GM23248 (cell line): Measurements from ENCODE around the gene LPP. TPM values are rescaled to one million over a fixed set of nuclear protein-coding genes. Genes with fewer than 3 reads are reported as not detected.

Experiments
- DNase-seq: peaks from one replicate; pipeline ENCODE4 v3.0.0-alpha.2; 2015
- H2AFZ ChIP-seq: fragments of 200-600 bp; sonication (generic); 2 replicates; pipeline ENCODE4 v1.6.1; 2016; ENCODE audit warnings: antibody characterized with exemption
- H3F3A ChIP-seq: fragments of 200-600 bp; sonication (generic); 2 replicates; pipeline ENCODE4 v1.6.1; 2016; ENCODE audit warnings: mild to moderate bottlenecking, antibody characterized with exemption, mixed run types; ENCODE audit not compliant: insufficient read depth
- H3K27ac ChIP-seq: fragments of 200-600 bp; sonication (generic); 2 replicates; pipeline ENCODE4 v1.5.1; 2016; ENCODE audit warnings: mild to moderate bottlenecking
- H3K27me3 ChIP-seq: fragments of 200-600 bp; sonication (generic); replicated peaks from 2 replicates; pipeline ENCODE4 v1.6.1; 2016; ENCODE audit warnings: mild to moderate bottlenecking; ENCODE audit not compliant: insufficient read depth
- H3K36me3 ChIP-seq: fragments of 200-600 bp; sonication (generic); 2 replicates; pipeline ENCODE4 v1.6.1; 2016; ENCODE audit warnings: low read depth, mild to moderate bottlenecking
- H3K4me1 ChIP-seq: fragments of 200-600 bp; sonication (generic); 2 replicates; pipeline ENCODE4 v1.6.1; 2016; ENCODE audit warnings: mild to moderate bottlenecking; ENCODE audit not compliant: insufficient read depth
- H3K4me2 ChIP-seq: fragments of 200-600 bp; sonication (generic); one replicate; pipeline ENCODE4 v1.6.1; 2016; ENCODE audit warnings: mild to moderate bottlenecking; ENCODE audit not compliant: unreplicated experiment
- H3K4me3 ChIP-seq: fragments of 200-600 bp; sonication (generic); 2 replicates; pipeline ENCODE4 v1.5.1; 2016; ENCODE audit warnings: mild to moderate bottlenecking
- H3K79me2 ChIP-seq: fragments of 200-600 bp; sonication (generic); 2 replicates; pipeline ENCODE4 v1.6.1; 2016; ENCODE audit warnings: mild to moderate bottlenecking; ENCODE audit not compliant: insufficient read depth
- H3K9ac ChIP-seq: fragments of 200-600 bp; sonication (generic); 2 replicates; pipeline ENCODE4 v1.6.1; 2016; ENCODE audit warnings: mild to moderate bottlenecking
- H3K9me2 ChIP-seq: fragments of 200-600 bp; sonication (generic); 2 replicates; pipeline ENCODE4 v1.6.1; 2016; ENCODE audit warnings: mixed run types, mild to moderate bottlenecking, moderate library complexity; ENCODE audit not compliant: insufficient read depth
- H3K9me3 ChIP-seq: fragments of 200-600 bp; sonication (generic); one replicate; pipeline ENCODE4 v1.6.1; 2017; ENCODE audit warnings: low read depth
- H4K20me1 ChIP-seq: fragments of 200-600 bp; sonication (generic); 2 replicates; pipeline ENCODE4 v1.6.0; 2016; ENCODE audit not compliant: insufficient read depth
- EZH2 ChIP-seq: fragments of 200-600 bp; sonication (generic); IDR thresholded peaks from 2 replicates; pipeline ENCODE4 v1.6.1; 2018; ENCODE audit warnings: antibody characterized with exemption, mild to moderate bottlenecking; ENCODE audit not compliant: insufficient read depth, poor library complexity, severe bottlenecking
- EZH2phosphoT487 ChIP-seq: fragments of 200-600 bp; sonication (generic); IDR thresholded peaks from 2 replicates; pipeline ENCODE4 v1.6.1; 2018; ENCODE audit warnings: antibody characterized with exemption, moderate library complexity, mild to moderate bottlenecking, low read depth; ENCODE audit not compliant: insufficient read depth
- WGBS, 2 experiments: methylation state at CpG; one replicate each; pipeline ENCODE4 v1.1.6; 2015 to 2017; ENCODE audit warnings: low lambda C conversion rate in 2 of 2, low coverage in 1 of 2; ENCODE audit errors: missing lambda C conversion rate in 2 of 2; 5-methylcytosine and 5-hydroxymethylcytosine counted together
- in situ Hi-C: fragments of 300-500 bp; cut with MboI; formaldehyde crosslinking; loops from 2 replicates; pipeline ENCODE4 v1.15.0; 2020
- polyA plus RNA-seq: library from polyadenylated mRNA; unstranded; fragments of >200 nt; fragmentation: Nextera tagmentation; extraction: Ambion mirVana; gene quantifications from 2 replicates; pipeline ENCODE4 v1.2.1, GENCODE V29; 2016
- total RNA-seq: library from RNA; depleted of rRNA; stranded (reverse); fragments of >200 nt; shearing (Covaris generic); gene quantifications from 2 replicates; pipeline ENCODE4 v1.2.3, GENCODE V29; 2014

Gene LPP
- total and polyA plus RNA-seq, 2 experiments from 2014 or later, result 42.8 to 61.7 TPM

DNA sequence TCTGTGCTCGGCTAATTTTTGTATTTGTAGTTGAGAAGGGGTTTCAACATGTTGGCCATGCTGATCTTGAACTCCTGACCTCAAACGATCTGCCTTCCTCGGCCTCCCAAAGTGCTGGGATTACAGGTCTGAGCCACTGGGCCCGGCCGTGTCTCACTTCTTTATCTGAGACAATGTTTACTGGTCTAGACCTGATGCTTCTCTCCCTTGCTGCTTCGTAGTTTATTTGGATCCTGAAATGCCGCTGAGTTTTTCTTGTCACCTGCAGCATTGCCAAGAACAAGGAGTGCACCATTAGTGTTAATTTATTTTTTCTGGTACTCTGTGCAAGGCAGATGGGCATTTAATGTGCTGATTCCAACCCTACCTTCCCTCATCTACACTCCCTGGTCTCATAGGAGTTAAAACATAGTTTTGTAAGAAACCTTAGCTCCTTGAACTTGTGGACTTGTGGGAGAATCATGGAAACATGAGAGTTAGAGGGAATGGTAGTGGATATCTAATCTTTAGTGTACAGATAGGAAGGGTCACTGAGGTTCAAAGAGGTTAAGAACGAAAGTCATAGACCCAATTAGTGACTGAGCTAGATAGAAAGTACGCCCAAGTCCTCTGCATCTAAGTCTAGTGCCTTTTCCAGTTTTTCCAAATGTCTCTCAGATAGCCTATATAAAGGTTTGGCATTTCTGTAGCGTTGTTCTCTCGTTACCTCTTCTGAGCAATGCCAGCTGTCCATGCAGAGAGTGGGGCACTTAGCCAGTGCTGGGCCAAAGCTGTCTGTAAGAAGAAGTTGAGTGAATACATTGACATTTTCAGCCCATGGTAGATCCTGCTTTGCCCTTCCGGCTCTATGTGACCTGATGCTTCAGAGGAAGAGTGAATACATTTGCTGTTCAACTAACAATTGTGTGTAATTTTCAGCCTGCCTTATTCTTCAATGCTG, 244.1 kb downstream of the LPP start:
- no peaks in the 10 kb centered on the region for H4K20me1 ChIP-seq
- TF ChIP-seq EZH2, result no peak
- TF ChIP-seq EZH2phosphoT487, result no peak
- no peak overlapping the region for H3K4me2 ChIP-seq

GRCh38 chr3:188400494-188401243, 246.7 kb downstream of the LPP start:
- DNase-seq, result no peak
- TF ChIP-seq EZH2phosphoT487 (no peak), EZH2 (no peak)
- Histone ChIP-seq H3F3A (no peaks in the 10 kb centered on the region), H3K27ac (no peak overlapping the region), H3K4me2 (no peak overlapping the region), H4K20me1 (no peaks in the 10 kb centered on the region), H3K4me1 (no peaks in the 10 kb centered on the region), H3K36me3 (no peaks in the 10 kb centered on the region), H3K9me3 (no peaks in the 10 kb centered on the region), H3K4me3 (no peak overlapping the region), H3K27me3 (no peaks in the 10 kb centered on the region), H2AFZ (no peak overlapping the region), H3K9me2 (no peaks in the 10 kb centered on the region), H3K9ac (no peak overlapping the region), H3K79me2 (peaks cover 81% of the 10 kb centered on the region)
- WGBS, 2 experiments, result 50% methylated on average over 2 of the region's 2 CpGs
- in situ Hi-C loops, result no loop called here

More for the DNA sequence above, 244.1 kb downstream of the LPP start:
- Histone ChIP-seq H3K4me1 (no peaks in the 10 kb centered on the region), H2AFZ (no peak overlapping the region), H3K9ac (no peak overlapping the region), H3K27ac (no peak overlapping the region), H3K79me2 (peaks cover 88% of the 10 kb centered on the region), H3K9me3 (no peaks in the 10 kb centered on the region), H3K4me3 (no peak overlapping the region), H3K36me3 (no peaks in the 10 kb centered on the region), H3F3A (no peaks in the 10 kb centered on the region), H3K9me2 (no peaks in the 10 kb centered on the region), H3K27me3 (no peaks in the 10 kb centered on the region)
- in situ Hi-C loops, result no loop called here
- DNase-seq, result no peak
- WGBS, 2 experiments, result 97 to 99% methylated on average over 12 of the region's 12 CpGs

DNA sequence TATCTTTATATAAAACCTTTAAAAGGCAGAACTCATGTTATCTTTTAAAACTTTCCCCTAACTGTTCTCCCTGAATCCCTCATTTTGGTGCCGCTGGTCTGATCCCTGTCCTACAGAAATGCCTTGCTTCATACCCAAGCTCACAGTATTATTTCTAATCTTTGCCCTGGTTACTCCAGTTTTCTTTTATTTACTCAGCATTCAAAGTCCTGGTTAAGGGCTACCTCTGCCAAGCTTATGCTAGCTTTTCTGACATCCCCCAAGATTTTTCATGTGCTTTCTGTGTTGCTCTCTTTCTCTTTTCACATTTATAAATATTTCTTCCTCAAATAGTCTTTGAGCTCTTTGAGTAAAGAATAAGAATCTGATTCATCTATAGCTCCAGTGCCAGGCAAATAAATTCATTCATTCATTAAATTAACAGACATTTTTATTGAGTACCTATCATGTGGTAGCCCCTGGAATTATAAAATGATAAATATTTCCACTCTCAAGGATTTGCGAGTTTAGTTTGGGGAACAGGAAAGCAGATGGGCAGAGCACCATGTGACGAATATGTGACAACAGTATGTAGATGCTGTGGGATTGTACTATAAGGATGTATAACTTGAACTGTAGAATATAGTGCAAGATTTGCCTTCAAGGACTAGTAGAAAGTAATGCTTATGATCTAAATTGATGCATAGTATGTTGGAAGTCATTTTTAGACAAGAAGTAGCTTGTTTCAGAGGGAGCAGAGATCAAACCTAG, 247.5 kb downstream of the LPP start:
- Histone ChIP-seq H3K27me3 (no peaks in the 10 kb centered on the region), H3K9me2 (no peaks in the 10 kb centered on the region), H3K9ac (no peak overlapping the region), H4K20me1 (no peaks in the 10 kb centered on the region), H3K27ac (no peak overlapping the region), H3K4me2 (no peak overlapping the region), H3K4me1 (no peaks in the 10 kb centered on the region), H3K9me3 (no peaks in the 10 kb centered on the region), H3K79me2 (peaks cover 81% of the 10 kb centered on the region), H3K4me3 (no peak overlapping the region), H3F3A (no peaks in the 10 kb centered on the region), H2AFZ (no peak overlapping the region), H3K36me3 (0 out of 2 replicates have a peak, but pooled peaks cover 4% of the 10 kb centered on the region)
- no peak for DNase-seq
- WGBS, 2 experiments, result 66 to 67% methylated on average over 3 of the region's 3 CpGs
- TF ChIP-seq EZH2 (no peak), EZH2phosphoT487 (no peak)
- in situ Hi-C loops, result no loop called here

DNA sequence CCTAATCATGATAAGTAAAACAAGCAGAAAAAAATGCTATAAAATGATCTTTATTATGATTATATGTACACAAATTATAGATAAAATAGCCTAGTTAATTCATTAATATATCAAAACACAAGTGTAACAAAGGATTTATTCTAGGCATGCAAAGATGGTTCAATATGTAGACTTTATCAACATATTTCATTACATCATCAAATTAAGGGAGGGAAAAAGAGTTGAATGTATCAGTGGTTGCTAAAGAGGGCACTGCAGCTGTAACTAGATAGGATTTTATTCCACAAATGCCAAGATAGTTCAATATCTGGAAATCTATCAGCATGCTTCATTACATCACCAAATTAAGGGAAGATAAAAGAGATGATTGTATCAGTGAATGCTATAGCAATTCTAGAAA, 248.3 kb downstream of the LPP start:
- in situ Hi-C loops, result no loop called here
- H4K20me1 ChIP-seq, result no peaks in the 10 kb centered on the region
- no peak overlapping the region for H3K4me2 ChIP-seq

More for the DNA sequence above, 248.3 kb downstream of the LPP start:
- Histone ChIP-seq H3K79me2 (peaks cover 73% of the 10 kb centered on the region), H3K9ac (no peak overlapping the region), H3K9me3 (no peaks in the 10 kb centered on the region), H3K27ac (no peak overlapping the region), H3F3A (0 out of 2 replicates have a peak, but pooled peaks cover 2% of the 10 kb centered on the region), H3K9me2 (no peaks in the 10 kb centered on the region), H3K36me3 (0 out of 2 replicates have a peak, but pooled peaks cover 4% of the 10 kb centered on the region), H3K4me1 (no peaks in the 10 kb centered on the region), H2AFZ (no peak overlapping the region), H3K27me3 (no peaks in the 10 kb centered on the region), H3K4me3 (no peak overlapping the region)
- no peak for TF ChIP-seq EZH2
- no peak for TF ChIP-seq EZH2phosphoT487
- DNase-seq, result no peak
